ENCODE data around the gene GCHFR. TPM values are rescaled to one million over a fixed set of nuclear protein-coding genes. Genes with fewer than 3 reads are reported as not detected.

The GCHFR gene
- total RNA-seq, 2 experiments from 2014 or later, result 33.9 to 35.5 TPM

DNA sequence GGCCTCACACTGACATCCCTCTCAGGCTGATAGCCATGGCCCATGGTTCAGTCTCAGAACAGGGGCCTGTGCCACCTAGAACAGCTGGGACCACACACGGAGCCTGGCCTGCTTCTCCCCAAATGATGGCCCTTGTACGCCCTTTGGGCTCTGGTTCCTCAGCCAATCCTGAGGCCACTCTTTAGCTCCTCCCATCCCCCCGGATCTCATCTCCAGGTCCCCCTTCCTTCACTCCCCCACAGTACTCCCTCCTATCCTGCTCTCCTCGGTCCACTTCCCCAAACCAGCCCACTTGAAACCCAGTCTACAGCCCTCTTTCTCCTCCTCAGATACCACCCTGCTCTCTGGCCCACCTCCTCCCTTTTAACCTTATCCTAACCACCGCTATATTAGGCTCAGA is 25.3 kb downstream of the GCHFR start:
- H3K27me3 Mint-ChIP-seq, result no peaks in the 10 kb centered on the region
- H3K9me3 Mint-ChIP-seq, result no peaks in the 10 kb centered on the region
- H3K27ac Mint-ChIP-seq, result no peak overlapping the region
- H3K4me1 Mint-ChIP-seq, result peaks cover 28% of the 10 kb centered on the region
- no peak for DNase-seq
- H3K36me3 Mint-ChIP-seq (ENCODE audit: low read depth), result peaks cover 2% of the 10 kb centered on the region
- no peak overlapping the region for H3K4me3 Mint-ChIP-seq
- POLR2A ChIA-PET, result no interaction called here
- CTCF ChIA-PET, result interaction anchor here (0.5 to 1.8 kb wide), 6 partner anchors 10 to 816 kb away, joined by 3 to 6 read pairs (median 4); partner anchors contain the start of gene VPS18

DNA sequence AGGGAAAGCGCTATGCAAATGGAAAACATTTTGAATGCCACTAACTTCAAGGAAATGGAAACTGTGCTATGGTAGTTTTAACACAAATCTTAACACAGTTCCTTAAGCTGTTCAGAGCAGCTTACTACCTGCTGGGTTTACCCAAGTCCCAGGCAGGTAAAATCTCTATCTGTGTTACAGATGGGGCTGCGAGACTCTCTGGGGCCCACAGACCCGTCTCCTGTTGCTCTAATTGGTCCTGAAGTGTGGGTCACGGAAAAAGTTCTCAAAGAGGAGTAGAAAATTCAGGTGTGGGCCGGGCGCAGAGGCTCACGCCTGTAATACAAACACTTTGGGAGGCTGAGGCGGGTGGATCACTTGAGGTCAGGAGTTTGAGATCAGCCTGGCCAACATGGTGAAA is 26.1 kb downstream of the GCHFR start:
- no peak for DNase-seq
- POLR2A ChIA-PET, result no interaction called here
- H3K4me1 Mint-ChIP-seq, result peaks cover 28% of the 10 kb centered on the region
- H3K9me3 Mint-ChIP-seq, result no peaks in the 10 kb centered on the region
- no peak overlapping the region for H3K27ac Mint-ChIP-seq
- H3K27me3 Mint-ChIP-seq, result no peaks in the 10 kb centered on the region
- CTCF ChIA-PET, result interaction anchor here (1.0 to 1.8 kb wide), 5 partner anchors 7 to 105 kb away, joined by 3 to 6 read pairs (median 4); partner anchors contain the start of gene VPS18
- no peak overlapping the region for H3K4me3 Mint-ChIP-seq
- H3K36me3 Mint-ChIP-seq (ENCODE audit: low read depth), result peaks cover 2% of the 10 kb centered on the region

GRCh38 chr15:40790718-40791117 is 26.9 kb downstream of the GCHFR start:
- CTCF ChIA-PET, result interaction anchor here (1.0 to 1.1 kb wide), 2 partner anchors 8 to 18 kb away, joined by 3 to 4 read pairs; no protein-coding TSS in a partner anchor
- no peak for DNase-seq
- POLR2A ChIA-PET, result interaction anchor here (0.6 kb wide), 2 partner anchors 31 to 54 kb away, joined by 3 read pairs; no protein-coding TSS in a partner anchor
- Mint-ChIP-seq H3K36me3 (ENCODE audit: low read depth) (peaks cover 2% of the 10 kb centered on the region), H3K9me3 (no peaks in the 10 kb centered on the region), H3K27ac (no peak overlapping the region), H3K27me3 (no peaks in the 10 kb centered on the region), H3K4me1 (peaks cover 30% of the 10 kb centered on the region), H3K4me3 (no peak overlapping the region)

GRCh38 chr15:40792394-40792793 is 28.5 kb downstream of the GCHFR start:
- H3K36me3 Mint-ChIP-seq (ENCODE audit: low read depth), result peaks cover 2% of the 10 kb centered on the region
- no peak overlapping the region for H3K27ac Mint-ChIP-seq
- ChIA-PET POLR2A (no interaction called here), CTCF (interaction anchor here (0.6 to 2.6 kb wide), 4 partner anchors 10 to 100 kb away, joined by 3 to 13 read pairs (median 4); partner anchors contain the start of genes DNAJC17 and ZFYVE19)
- no peaks in the 10 kb centered on the region for H3K9me3 Mint-ChIP-seq
- H3K4me1 Mint-ChIP-seq, result peaks cover 25% of the 10 kb centered on the region
- H3K27me3 Mint-ChIP-seq, result no peaks in the 10 kb centered on the region
- DNase-seq, result no peak
- no peak overlapping the region for H3K4me3 Mint-ChIP-seq

GRCh38 chr15:40793216-40793989 is 29.5 kb downstream of the GCHFR start:
- H3K4me1 Mint-ChIP-seq, result peaks cover 22% of the 10 kb centered on the region
- H3K27me3 Mint-ChIP-seq, result no peaks in the 10 kb centered on the region
- no peaks in the 10 kb centered on the region for H3K9me3 Mint-ChIP-seq
- H3K27ac Mint-ChIP-seq, result peak overlapping the region; percentile 19
- no peak overlapping the region for H3K4me3 Mint-ChIP-seq
- H3K36me3 Mint-ChIP-seq (ENCODE audit: low read depth), result peaks cover 8% of the 10 kb centered on the region
- ChIA-PET POLR2A (interaction anchor here (0.6 kb wide), 1 partner anchor 532 kb away, joined by 5 read pairs; no protein-coding TSS in a partner anchor), CTCF (interaction anchor here (1.8 to 2.6 kb wide), 2 partner anchors 11 to 14 kb away, joined by 5 to 13 read pairs; partner anchors contain the start of genes DNAJC17 and ZFYVE19)
- no peak for DNase-seq

- POLR2A ChIA-PET, result no interaction called here
- Mint-ChIP-seq H3K4me3 (no peak overlapping the region), H3K27me3 (no peaks in the 10 kb centered on the region), H3K9me3 (no peaks in the 10 kb centered on the region), H3K36me3 (ENCODE audit: low read depth) (peaks cover 15% of the 10 kb centered on the region), H3K27ac (no peak overlapping the region), H3K4me1 (peaks cover 23% of the 10 kb centered on the region)
- DNase-seq, result no peak
- CTCF ChIA-PET, result interaction anchor here (1.0 to 1.3 kb wide), 2 partner anchors 13 to 49 kb away, joined by 3 to 4 read pairs; no protein-coding TSS in a partner anchor
Observed at GRCh38 chr15:40796041-40796440, 32.2 kb downstream of the GCHFR start.

DNA sequence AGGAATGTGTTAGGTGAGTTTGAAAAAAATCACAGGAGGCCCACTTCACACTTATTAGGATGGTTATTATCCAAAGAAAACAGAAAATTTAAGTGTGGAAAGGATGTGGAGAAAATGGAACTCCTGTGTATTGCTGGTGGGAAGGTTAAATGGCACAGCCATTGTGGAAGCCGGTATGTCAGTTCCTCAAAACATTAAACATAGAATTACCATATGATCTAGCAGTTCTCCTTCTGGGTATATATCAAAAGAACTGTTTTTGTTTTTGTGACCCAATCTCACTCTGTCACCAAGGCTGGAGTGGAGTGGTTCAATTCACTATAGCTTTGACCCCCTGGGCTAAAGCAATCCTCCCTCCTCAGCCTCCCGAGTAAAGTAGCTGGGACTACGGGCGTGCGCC is 32.6 kb downstream of the GCHFR start:
- H3K4me3 Mint-ChIP-seq, result no peak overlapping the region
- CTCF ChIA-PET, result interaction anchor here (0.7 to 1.0 kb wide), 3 partner anchors 10 to 102 kb away, joined by 3 to 5 read pairs (median 3); partner anchors contain the start of gene RAD51

GRCh38 chr15:40799523-40799922 is 35.7 kb downstream of the GCHFR start:
- CTCF ChIA-PET, result interaction anchor here (1.2 to 1.3 kb wide), 2 partner anchors 14 to 17 kb away, joined by 5 read pairs; no protein-coding TSS in a partner anchor

More for the DNA sequence above, 32.6 kb downstream of the GCHFR start:
- H3K9me3 Mint-ChIP-seq, result no peaks in the 10 kb centered on the region
- H3K27ac Mint-ChIP-seq, result no peak overlapping the region
- POLR2A ChIA-PET, result no interaction called here
- H3K36me3 Mint-ChIP-seq (ENCODE audit: low read depth), result peaks cover 18% of the 10 kb centered on the region
- H3K4me1 Mint-ChIP-seq, result peaks cover 26% of the 10 kb centered on the region
- DNase-seq, result no peak
- no peaks in the 10 kb centered on the region for H3K27me3 Mint-ChIP-seq

GRCh38 chr15:40803076-40803475 is 39.2 kb downstream of the GCHFR start:
- ChIA-PET POLR2A (no interaction called here), CTCF (interaction anchor here (1.3 to 1.5 kb wide), 2 partner anchors 14 to 56 kb away, joined by 3 to 6 read pairs; no protein-coding TSS in a partner anchor)
- Mint-ChIP-seq H3K4me1 (peaks cover 32% of the 10 kb centered on the region), H3K4me3 (no peak overlapping the region), H3K36me3 (ENCODE audit: low read depth) (peaks cover 19% of the 10 kb centered on the region), H3K9me3 (no peaks in the 10 kb centered on the region), H3K27ac (no peak overlapping the region), H3K27me3 (no peaks in the 10 kb centered on the region)
- DNase-seq, result no peak

More at GRCh38 chr15:40799523-40799922, 35.7 kb downstream of the GCHFR start:
- peaks cover 29% of the 10 kb centered on the region for H3K4me1 Mint-ChIP-seq
- H3K27ac Mint-ChIP-seq, result no peak overlapping the region
- H3K4me3 Mint-ChIP-seq, result no peak overlapping the region
- no peak for DNase-seq
- H3K27me3 Mint-ChIP-seq, result no peaks in the 10 kb centered on the region
- POLR2A ChIA-PET, result no interaction called here
- H3K36me3 Mint-ChIP-seq (ENCODE audit: low read depth), result peaks cover 19% of the 10 kb centered on the region
- no peaks in the 10 kb centered on the region for H3K9me3 Mint-ChIP-seq

DNA sequence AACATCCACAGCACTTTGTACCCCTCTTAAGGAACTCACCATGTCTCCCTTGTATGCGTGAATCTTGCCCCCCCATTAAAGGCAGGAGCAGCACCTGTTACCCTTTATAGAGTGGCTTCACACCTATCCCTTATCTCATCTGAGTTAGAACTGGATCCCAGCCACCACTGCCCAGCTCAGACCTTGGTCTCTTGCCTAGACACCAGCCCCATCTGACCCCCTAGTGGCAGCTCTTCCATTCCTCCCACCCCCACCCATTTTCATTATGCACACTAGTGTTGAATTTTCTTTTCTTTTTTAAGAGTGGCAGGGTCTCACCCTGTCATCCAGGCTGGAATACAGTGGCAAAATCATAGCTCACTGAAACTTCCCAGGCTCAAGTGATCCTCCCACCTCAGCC is 39.8 kb downstream of the GCHFR start:
- Mint-ChIP-seq H3K27ac (no peak overlapping the region), H3K4me1 (peaks cover 35% of the 10 kb centered on the region), H3K4me3 (no peak overlapping the region), H3K9me3 (no peaks in the 10 kb centered on the region), H3K36me3 (ENCODE audit: low read depth) (peaks cover 14% of the 10 kb centered on the region), H3K27me3 (no peaks in the 10 kb centered on the region)
- CTCF ChIA-PET, result interaction anchor here (0.6 to 1.5 kb wide), 5 partner anchors 10 to 1142 kb away, joined by 3 to 6 read pairs (median 3); partner anchors contain the start of gene VPS18
- no peak for DNase-seq
- POLR2A ChIA-PET, result interaction anchor here (0.7 kb wide), 1 partner anchor 234 kb away, joined by 7 read pairs; no protein-coding TSS in a partner anchor

DNA sequence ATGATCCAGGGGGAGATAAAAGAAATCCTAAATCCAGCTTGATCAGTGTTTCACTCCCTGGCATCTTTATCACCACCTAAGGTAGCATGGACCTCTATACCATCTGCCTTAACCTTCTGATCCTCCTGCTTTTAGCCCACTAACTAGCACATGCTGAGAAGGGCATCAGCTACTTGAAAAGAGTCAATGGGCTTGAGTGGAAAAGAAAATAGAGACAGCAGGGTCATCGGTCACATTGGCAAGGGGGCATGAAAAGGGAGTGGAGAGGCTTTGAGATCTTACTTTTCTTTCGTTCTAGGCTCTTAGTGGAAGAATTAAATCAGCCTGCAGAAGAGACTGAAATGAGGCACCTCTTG is 42.8 kb downstream of the GCHFR start:
- ChIA-PET CTCF (interaction anchor here (1.0 to 1.9 kb wide), 5 partner anchors 10 to 53 kb away, joined by 3 to 5 read pairs (median 4); no protein-coding TSS in a partner anchor), POLR2A (interaction anchor here (0.6 to 0.8 kb wide), 2 partner anchors 22 to 985 kb away, joined by 3 to 5 read pairs; no protein-coding TSS in a partner anchor)
- H3K27ac Mint-ChIP-seq, result peak overlapping the region; percentile 98

DNA sequence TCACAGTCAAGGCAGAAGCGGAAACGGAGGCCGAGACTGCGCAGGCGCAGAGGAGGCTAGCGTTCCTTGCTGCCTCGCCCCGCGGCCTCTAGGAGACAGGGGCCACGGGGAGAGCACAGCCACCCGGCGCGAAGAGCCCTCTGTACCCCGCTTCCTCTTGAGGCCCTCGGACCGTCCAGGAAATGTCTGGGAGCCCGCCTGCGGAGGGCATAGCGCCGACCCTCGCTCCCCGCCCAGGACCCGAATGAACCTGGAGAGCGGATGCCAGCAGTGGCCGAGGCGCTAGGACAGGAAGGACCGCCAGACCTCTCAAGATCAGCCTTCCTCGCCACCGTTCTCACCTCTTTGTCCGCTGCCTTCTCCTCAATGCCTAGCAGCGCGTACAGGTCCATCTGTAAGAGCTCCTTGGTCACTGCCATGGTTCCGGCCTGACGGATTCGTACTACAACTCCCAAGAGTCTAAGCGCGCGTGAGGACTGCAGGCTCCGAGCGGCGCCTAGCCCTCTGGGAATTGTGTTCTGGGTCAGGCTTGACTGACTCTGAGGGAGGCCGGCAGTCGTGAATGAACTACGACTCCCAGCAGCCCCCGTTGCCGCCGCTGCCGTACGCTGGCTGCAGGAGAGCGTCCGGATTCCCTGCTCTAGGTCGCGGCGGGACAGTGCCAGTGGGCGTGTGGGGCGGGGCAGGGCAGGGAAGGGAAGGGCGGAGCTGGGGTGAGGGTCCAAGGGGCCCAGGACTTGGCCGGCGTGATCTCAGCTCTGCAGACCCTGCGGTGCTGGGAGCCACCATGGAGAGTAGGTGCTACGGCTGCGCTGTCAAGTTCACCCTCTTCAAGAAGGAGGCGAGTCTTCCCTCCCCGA is 43.4 kb downstream of the GCHFR start, which contains the start of the genes DNAJC17 and ZFYVE19:
Gene DNAJC17, minus strand, starts transcription at position 446 of the 860 bp plus-strand sequence. Its CDS starts 27 bp downstream, at position 419.
Gene ZFYVE19, plus strand, starts transcription at position 62 of the 860 bp plus-strand sequence. Its CDS starts 501 bp downstream, at position 563.
- Mint-ChIP-seq H3K27me3 (no peaks in the 10 kb centered on the region), H3K36me3 (ENCODE audit: low read depth) (peaks cover 2% of the 10 kb centered on the region), H3K9me3 (no peaks in the 10 kb centered on the region), H3K4me3 (peak within 1 kb of the TSS; percentile 90), H3K4me1 (peaks cover 29% of the 10 kb centered on the region), H3K27ac (peak within 1 kb of the TSS; percentile 98)
- DNase-seq, result peak; percentile 97
- POLR2A ChIA-PET, result no interaction called here
- CTCF ChIA-PET, result interaction anchor here (1.0 to 1.9 kb wide), 5 partner anchors 15 to 113 kb away, joined by 3 to 5 read pairs (median 3); no protein-coding TSS in a partner anchor

More for the DNA sequence above, 42.8 kb downstream of the GCHFR start:
- DNase-seq, result no peak
- no peaks in the 10 kb centered on the region for H3K27me3 Mint-ChIP-seq
- H3K9me3 Mint-ChIP-seq, result no peaks in the 10 kb centered on the region
- H3K4me1 Mint-ChIP-seq, result peaks cover 32% of the 10 kb centered on the region
- peaks cover 5% of the 10 kb centered on the region for H3K36me3 Mint-ChIP-seq (ENCODE audit: low read depth)
- peak overlapping the region; percentile 90 for H3K4me3 Mint-ChIP-seq

All from activated CD4-positive, alpha-beta T cell treated with anti-CD3 and anti-CD28 coated beads, Interleukin-2, amount 10 ng/mL, durations not matched to agents 7 days and 5 days (primary cell).